GM12873 (cell line): ENCODE results near the gene PAPOLB.

Experiments
- TF ChIP-seq, protein P1 (sequence below): IDR thresholded peaks from 2 replicates; pipeline ENCODE4 v1.5.1; 2012; ENCODE audit warnings: low read depth, mild to moderate bottlenecking, moderate library complexity, low read length, control low read depth; ENCODE audit not compliant: insufficient read depth; ENCODE audit errors: missing control alignments

The PAPOLB gene

DNA sequence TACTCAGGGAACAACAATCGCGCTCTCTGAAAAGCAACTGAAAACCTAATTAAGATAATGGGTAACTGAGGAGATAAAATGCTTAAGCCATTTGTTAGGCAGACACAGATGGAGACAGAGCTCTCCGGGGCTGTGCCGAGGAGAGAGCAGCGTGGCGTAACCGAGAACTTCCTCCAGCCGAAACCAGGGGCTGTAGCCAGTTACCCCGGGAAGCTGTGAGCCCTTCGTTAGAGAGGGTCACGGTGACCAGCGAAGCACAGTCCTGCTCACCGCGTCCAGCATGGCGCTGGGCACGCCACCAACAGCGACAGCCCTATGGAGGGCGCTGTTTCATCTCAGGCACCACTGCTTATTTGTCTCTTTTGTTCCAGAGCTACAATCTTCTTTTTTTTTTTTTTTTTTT lies 16.1 kb downstream of the PAPOLB start:
- TF ChIP-seq, protein P1, sequence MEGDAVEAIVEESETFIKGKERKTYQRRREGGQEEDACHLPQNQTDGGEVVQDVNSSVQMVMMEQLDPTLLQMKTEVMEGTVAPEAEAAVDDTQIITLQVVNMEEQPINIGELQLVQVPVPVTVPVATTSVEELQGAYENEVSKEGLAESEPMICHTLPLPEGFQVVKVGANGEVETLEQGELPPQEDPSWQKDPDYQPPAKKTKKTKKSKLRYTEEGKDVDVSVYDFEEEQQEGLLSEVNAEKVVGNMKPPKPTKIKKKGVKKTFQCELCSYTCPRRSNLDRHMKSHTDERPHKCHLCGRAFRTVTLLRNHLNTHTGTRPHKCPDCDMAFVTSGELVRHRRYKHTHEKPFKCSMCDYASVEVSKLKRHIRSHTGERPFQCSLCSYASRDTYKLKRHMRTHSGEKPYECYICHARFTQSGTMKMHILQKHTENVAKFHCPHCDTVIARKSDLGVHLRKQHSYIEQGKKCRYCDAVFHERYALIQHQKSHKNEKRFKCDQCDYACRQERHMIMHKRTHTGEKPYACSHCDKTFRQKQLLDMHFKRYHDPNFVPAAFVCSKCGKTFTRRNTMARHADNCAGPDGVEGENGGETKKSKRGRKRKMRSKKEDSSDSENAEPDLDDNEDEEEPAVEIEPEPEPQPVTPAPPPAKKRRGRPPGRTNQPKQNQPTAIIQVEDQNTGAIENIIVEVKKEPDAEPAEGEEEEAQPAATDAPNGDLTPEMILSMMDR = peak; percentile 27

DNA sequence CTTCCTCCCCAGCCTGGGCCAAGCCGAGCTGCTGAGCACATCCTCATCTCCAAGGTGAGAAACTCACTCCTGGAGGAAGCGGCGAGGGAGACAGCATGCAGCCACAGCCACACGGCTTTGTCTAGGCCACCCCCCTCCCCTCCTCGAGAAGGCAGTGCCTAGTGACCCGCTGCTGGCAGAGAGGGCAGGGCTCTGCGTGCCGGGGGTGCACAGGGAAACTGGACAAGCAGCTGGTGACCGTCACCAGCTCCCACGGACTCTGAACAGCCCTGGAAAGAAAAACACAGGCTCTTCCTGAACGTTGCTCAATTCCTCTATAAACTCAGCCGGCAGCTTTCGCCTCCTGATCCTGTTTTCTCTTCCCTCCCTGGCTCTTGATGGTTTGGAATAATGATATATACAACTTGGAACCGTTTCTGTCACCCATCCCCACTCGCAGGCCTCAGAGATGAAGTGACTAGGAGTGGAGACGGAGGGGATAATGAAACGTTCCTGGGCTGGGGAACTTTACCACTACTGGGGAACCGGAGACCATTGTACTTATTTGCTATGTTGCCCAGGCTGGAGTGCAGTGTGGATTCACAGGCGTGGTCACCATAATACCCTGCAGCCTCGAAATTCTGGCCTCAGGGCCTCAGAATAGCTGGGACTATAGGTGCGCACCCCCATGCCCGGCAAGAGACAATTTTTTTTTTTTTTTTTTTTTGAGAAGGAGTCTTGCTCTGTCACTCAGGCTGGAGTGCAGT lies 19.3 kb downstream of the PAPOLB start:
- TF ChIP-seq, protein P1 = no peak

DNA sequence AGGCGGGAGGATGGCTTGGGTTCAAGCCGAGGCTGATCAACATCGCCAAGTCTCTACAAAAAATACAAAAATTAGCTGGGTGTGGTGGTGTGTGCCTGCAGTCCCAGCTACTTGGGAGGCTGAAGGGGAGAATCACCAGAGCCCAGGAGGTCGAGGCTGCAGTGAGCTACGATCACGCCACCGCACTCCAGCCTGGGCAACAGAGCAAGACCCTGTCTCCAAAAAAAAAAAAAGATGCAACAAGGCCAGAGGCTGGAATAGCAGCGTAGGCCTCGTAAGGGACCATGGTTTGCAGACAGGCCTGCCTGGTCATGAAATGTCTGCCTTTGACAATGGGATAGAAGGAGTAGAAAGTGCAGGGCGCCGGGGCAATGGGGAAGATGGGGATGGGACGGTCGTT lies 20.0 kb downstream of the PAPOLB start:
- TF ChIP-seq, protein P1 = no peak

DNA sequence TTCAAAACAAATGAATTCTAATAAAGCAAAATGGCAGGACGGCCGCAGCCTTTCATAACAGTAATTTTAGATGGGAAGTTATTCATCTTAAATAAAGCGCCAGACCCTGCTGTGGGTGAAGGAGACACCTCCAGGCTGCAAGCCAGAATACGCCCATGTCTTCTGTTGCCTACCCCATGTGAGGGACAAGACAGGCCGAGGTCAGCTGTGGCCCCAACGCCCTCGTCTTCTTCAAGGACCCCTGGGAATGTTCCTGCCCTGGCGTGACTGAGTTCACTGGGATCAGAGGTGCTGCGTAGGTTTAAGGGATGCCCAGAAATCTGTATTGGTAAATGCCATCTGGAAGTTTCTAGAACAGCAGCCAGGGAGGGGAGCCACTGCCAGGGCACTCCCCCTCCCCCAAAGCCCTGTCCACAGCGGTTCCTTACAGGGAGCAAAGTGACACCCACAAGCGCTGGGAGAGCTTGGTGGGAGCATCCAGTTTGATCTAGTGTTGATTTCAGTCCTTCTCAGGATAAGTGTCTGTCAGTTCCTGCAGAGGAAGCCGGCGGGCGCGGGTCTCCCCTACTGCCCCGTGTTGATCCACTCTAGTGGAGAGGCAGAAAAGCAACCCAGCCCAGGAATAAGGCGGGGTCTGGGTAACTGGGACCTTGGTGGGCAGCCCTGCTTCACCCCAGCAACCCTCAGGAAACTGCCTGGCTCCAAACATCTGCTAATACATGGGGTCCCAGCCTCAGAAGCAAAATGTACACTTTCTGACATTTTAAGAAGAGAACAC lies 20.6 kb downstream of the PAPOLB start:
- TF ChIP-seq, protein P1 = no peak

DNA sequence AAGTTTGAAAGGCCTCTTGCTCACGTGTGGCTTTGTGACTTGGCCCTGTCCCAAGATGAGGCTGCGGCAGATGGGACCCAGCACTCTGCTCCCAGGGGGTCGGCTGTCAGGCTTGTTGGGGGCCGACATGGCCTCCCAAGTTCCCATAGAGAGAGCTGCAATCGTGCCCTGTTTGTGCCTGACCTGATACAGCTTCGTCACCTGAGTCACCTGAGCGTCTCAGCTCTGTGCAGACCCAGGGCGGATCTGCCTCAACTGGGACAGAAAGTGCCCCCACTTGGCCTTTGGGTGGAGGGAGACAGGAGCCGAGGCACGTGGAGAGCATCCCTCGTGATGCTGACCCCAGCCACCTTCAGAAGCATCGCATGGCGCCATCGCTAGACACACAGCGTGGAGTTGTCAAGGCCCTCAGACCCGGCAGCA lies 21.7 kb downstream of the PAPOLB start:
- TF ChIP-seq, protein P1 = no peak

DNA sequence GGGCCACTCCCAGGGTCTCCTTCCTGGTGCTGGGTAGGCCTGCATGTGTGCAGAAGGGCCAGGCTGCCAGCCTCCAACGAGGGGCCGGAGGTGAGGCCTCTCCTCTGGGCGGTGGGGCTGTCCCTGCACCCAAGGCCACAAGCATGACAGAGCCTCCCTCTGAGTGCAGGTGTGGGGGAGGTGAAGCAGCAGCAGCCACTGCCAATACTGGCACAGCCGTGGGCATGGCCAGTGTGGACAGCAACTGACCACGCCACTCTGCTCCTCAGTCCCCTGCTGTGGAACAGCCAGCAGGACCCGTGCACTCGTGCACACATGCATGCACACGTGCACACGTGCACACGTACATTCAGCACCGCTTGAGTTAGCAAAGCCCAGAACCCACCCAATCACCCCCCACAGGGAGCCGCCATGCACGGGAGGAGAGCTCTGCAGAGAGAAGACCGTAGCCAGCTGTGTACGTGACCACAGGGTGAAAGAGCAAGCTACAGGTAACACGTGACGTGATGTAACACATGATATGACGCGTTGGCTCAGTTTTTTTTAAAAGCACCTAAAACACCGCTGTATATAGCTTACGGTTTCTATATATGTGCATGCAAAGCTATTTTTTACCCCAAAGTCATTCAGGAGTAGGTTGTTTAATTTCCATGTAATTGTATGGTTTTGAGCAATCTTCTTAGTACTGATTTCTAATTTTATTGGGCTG lies 23.1 kb downstream of the PAPOLB start:
- TF ChIP-seq, protein P1 = no peak
